ENCODE measurements around the gene PHOX2B.

The PHOX2B gene

GRCh38 chr4:41748571-41749475 lies at the start of gene PHOX2B:
Gene PHOX2B (minus strand): TSS chr4:41748725. CDS start chr4:41748610, 115 bp downstream.
- Histone ChIP-seq H3K9me3 (ENCODE audit: low read length) (no peaks in the 10 kb centered on the region), H3K27ac (ENCODE audit: low read depth, low read length) (no peak within 1 kb of the TSS), H3K36me3 (ENCODE audit: insufficient read depth, low read length) (no peaks in the 10 kb centered on the region), H3K9ac (ENCODE audit: low read length) (no peak within 1 kb of the TSS), H3K4me3 (ENCODE audit: low read depth in 1 of 2, low read length in 2 of 2) (no peak within 1 kb of the TSS), H3K4me1 (ENCODE audit: insufficient read depth, low read length) (no peaks in the 10 kb centered on the region), H3K27me3 (ENCODE audit: control insufficient read depth in 1 of 2, insufficient read depth in 2 of 2, low read length in 2 of 2) (peaks cover 35 to 65% of the 10 kb centered on the region in 2 donors)

DNA sequence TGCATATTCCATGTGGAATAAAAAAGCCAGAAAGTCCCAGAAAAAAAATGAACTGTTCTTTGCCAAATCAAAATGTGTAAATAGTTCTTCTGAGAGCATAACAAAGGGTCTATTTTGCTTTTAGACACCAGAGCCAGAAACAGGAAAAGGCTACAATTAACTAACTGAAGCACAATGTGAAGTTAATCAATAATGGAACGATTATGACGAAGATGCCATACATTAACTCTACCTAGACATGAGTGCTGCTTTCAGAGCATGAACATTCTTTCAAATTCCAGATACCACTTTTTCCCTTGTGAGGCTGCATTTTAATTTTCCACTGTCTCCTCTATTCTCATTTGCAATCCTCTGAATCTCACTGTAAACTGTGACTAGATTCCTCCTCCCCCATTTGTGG lies 48.7 kb upstream of the PHOX2B start:
- no peak overlapping the region for H3K4me3 ChIP-seq (ENCODE audit: low read depth in 1 of 2, low read length in 2 of 2)
- H3K4me1 ChIP-seq (ENCODE audit: insufficient read depth, low read length), result no peaks in the 10 kb centered on the region
- H3K9me3 ChIP-seq (ENCODE audit: low read length), result no peaks in the 10 kb centered on the region
- no peaks in the 10 kb centered on the region for H3K27me3 ChIP-seq (ENCODE audit: control insufficient read depth in 1 of 2, insufficient read depth in 2 of 2, low read length in 2 of 2)
- no peak overlapping the region for H3K27ac ChIP-seq (ENCODE audit: low read depth, low read length)
- no peaks in the 10 kb centered on the region for H3K36me3 ChIP-seq (ENCODE audit: insufficient read depth, low read length)
- no peak overlapping the region for H3K9ac ChIP-seq (ENCODE audit: low read length)

DNA sequence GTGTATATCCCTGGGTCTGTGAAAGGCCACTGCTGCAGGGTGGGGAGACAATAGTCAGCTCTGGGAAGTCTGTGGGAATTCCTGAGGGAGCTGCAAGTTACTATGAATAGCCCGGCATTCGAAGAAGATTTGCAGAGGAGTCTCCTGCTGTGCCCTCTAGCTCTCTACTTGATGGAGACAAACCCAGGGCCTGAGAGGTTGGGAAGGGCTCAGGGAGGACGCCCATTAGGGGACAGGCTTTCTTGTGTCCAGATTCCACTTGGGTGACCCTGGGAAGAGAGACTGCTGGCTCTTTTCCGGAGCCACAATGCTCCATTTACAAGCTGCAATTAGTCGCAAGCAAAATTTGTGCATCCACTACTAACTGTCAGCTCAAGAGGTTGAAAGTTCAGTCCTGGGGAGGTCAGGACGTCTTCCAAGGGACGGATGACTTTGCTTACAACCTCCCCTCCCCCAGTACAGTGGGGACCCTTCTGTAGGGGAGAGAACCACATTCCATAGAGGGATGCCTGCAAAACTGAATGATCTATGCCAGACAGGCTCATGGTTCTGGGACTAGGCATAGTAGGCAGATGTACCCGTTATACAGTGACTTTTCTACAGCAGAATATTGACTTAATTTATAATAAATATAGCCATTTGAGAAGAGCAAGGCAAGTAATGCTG lies 48.2 kb upstream of the PHOX2B start:
- no peak overlapping the region for H3K27ac ChIP-seq (ENCODE audit: low read depth, low read length)
- no peaks in the 10 kb centered on the region for H3K9me3 ChIP-seq (ENCODE audit: low read length)
- no peaks in the 10 kb centered on the region for H3K4me1 ChIP-seq (ENCODE audit: insufficient read depth, low read length)
- H3K4me3 ChIP-seq (ENCODE audit: low read depth in 1 of 2, low read length in 2 of 2), result no peak overlapping the region
- H3K36me3 ChIP-seq (ENCODE audit: insufficient read depth, low read length), result no peaks in the 10 kb centered on the region
- H3K27me3 ChIP-seq (ENCODE audit: control insufficient read depth in 1 of 2, insufficient read depth in 2 of 2, low read length in 2 of 2), result no peaks in the 10 kb centered on the region
- H3K9ac ChIP-seq (ENCODE audit: low read length), result no peak overlapping the region

GRCh38 chr4:41795796-41796385 lies 47.4 kb upstream of the PHOX2B start:
- Histone ChIP-seq H3K9me3 (ENCODE audit: low read length) (no peaks in the 10 kb centered on the region), H3K9ac (ENCODE audit: low read length) (no peak overlapping the region), H3K27me3 (ENCODE audit: control insufficient read depth in 1 of 2, insufficient read depth in 2 of 2, low read length in 2 of 2) (no peaks in the 10 kb centered on the region), H3K4me1 (ENCODE audit: insufficient read depth, low read length) (no peaks in the 10 kb centered on the region), H3K36me3 (ENCODE audit: insufficient read depth, low read length) (no peaks in the 10 kb centered on the region), H3K27ac (ENCODE audit: low read depth, low read length) (no peak overlapping the region), H3K4me3 (ENCODE audit: low read depth in 1 of 2, low read length in 2 of 2) (no peak overlapping the region)

- H3K27me3 ChIP-seq (ENCODE audit: control insufficient read depth in 1 of 2, insufficient read depth in 2 of 2, low read length in 2 of 2), result no peaks in the 10 kb centered on the region
- H3K27ac ChIP-seq (ENCODE audit: low read depth, low read length), result no peak overlapping the region
- H3K9me3 ChIP-seq (ENCODE audit: low read length), result no peaks in the 10 kb centered on the region
- no peaks in the 10 kb centered on the region for H3K36me3 ChIP-seq (ENCODE audit: insufficient read depth, low read length)
- H3K4me1 ChIP-seq (ENCODE audit: insufficient read depth, low read length), result no peaks in the 10 kb centered on the region
- no peak overlapping the region for H3K9ac ChIP-seq (ENCODE audit: low read length)
- no peak overlapping the region for H3K4me3 ChIP-seq (ENCODE audit: low read depth in 1 of 2, low read length in 2 of 2)
Observed at GRCh38 chr4:41792166-41792565, 43.6 kb upstream of the PHOX2B start.

- Histone ChIP-seq H3K9me3 (ENCODE audit: low read length) (no peaks in the 10 kb centered on the region), H3K27ac (ENCODE audit: low read depth, low read length) (no peak overlapping the region), H3K4me1 (ENCODE audit: insufficient read depth, low read length) (no peaks in the 10 kb centered on the region), H3K4me3 (ENCODE audit: low read depth in 1 of 2, low read length in 2 of 2) (no peak overlapping the region), H3K27me3 (ENCODE audit: control insufficient read depth in 1 of 2, insufficient read depth in 2 of 2, low read length in 2 of 2) (no peaks in the 10 kb centered on the region), H3K36me3 (ENCODE audit: insufficient read depth, low read length) (no peaks in the 10 kb centered on the region), H3K9ac (ENCODE audit: low read length) (no peak overlapping the region)
Observed at GRCh38 chr4:41791557-41791956, 43.0 kb upstream of the PHOX2B start.

DNA sequence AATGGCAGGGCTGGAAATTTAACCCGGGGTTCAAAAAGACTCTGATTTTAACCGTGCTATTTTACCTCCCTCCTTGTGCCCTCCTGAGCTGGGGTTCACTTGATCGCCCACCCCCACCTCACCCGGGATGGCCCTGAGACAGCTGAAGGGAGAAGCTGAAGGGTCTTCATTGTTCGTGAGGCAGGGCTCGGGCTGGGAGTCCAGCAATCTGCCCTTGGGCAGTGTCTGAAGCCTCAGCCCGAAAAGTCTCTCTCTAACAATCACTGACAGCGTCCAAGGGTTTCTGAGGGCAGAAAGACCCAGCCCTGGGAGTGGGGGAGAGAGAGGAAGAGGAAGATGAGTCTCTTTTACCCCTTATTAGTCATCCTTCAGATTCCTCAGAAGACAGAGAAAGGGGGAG lies 39.4 kb upstream of the PHOX2B start:
- Histone ChIP-seq H3K4me3 (ENCODE audit: low read depth in 1 of 2, low read length in 2 of 2) (no peak overlapping the region), H3K27ac (ENCODE audit: low read depth, low read length) (no peak overlapping the region), H3K9me3 (ENCODE audit: low read length) (no peaks in the 10 kb centered on the region), H3K36me3 (ENCODE audit: insufficient read depth, low read length) (no peaks in the 10 kb centered on the region), H3K27me3 (ENCODE audit: control insufficient read depth in 1 of 2, insufficient read depth in 2 of 2, low read length in 2 of 2) (no peaks in the 10 kb centered on the region), H3K4me1 (ENCODE audit: insufficient read depth, low read length) (no peaks in the 10 kb centered on the region), H3K9ac (ENCODE audit: low read length) (no peak overlapping the region)

DNA sequence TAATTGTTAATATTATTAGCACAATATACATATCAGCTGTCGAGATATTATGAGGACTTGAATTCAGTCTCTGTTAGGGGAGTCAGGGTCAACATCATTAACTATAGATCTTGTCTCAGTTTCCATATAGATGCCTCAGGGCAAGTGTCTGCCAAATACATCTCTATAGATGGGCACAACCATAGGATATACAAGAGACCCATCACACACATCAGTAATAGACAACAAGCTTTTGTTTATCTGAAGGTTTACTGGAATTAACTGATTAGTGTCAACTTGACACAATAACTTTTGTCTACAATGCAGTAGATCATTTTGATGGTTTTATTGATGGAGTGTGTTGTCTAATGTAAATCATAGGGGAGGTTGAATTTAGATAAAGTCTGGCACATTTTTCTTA lies 37.1 kb upstream of the PHOX2B start:
- Histone ChIP-seq H3K36me3 (ENCODE audit: insufficient read depth, low read length) (no peaks in the 10 kb centered on the region), H3K27ac (ENCODE audit: low read depth, low read length) (no peak overlapping the region), H3K9ac (ENCODE audit: low read length) (no peak overlapping the region), H3K4me3 (ENCODE audit: low read depth in 1 of 2, low read length in 2 of 2) (no peak overlapping the region), H3K9me3 (ENCODE audit: low read length) (no peaks in the 10 kb centered on the region), H3K4me1 (ENCODE audit: insufficient read depth, low read length) (no peaks in the 10 kb centered on the region), H3K27me3 (ENCODE audit: control insufficient read depth in 1 of 2, insufficient read depth in 2 of 2, low read length in 2 of 2) (no peaks in the 10 kb centered on the region)

GRCh38 chr4:41784191-41784979 lies 35.9 kb upstream of the PHOX2B start:
- no peaks in the 10 kb centered on the region for H3K27me3 ChIP-seq (ENCODE audit: control insufficient read depth in 1 of 2, insufficient read depth in 2 of 2, low read length in 2 of 2)
- H3K9ac ChIP-seq (ENCODE audit: low read length), result no peak overlapping the region
- H3K36me3 ChIP-seq (ENCODE audit: insufficient read depth, low read length), result no peaks in the 10 kb centered on the region
- no peak overlapping the region for H3K4me3 ChIP-seq (ENCODE audit: low read depth in 1 of 2, low read length in 2 of 2)
- no peaks in the 10 kb centered on the region for H3K9me3 ChIP-seq (ENCODE audit: low read length)
- H3K27ac ChIP-seq (ENCODE audit: low read depth, low read length), result no peak overlapping the region
- H3K4me1 ChIP-seq (ENCODE audit: insufficient read depth, low read length), result no peaks in the 10 kb centered on the region

DNA sequence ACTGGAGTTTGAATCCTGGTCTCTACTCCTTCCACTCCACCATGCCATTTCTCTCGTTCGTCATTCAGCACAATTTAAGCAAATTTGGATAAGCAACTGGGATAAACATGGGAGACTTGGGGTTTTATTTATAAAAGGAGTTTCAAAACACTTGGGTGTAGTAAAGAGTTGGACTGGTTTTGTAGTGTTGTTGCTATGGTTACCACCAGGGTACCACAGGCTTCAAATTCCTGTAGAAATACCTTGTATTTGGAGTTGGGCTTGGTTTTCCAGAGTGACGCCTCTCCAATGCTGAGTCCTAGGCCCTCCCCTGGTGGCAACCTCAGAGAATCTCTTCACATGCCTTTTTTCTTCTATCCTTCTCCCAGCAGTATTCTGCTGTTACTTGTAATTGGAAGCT lies 27.9 kb upstream of the PHOX2B start:
- Histone ChIP-seq H3K4me3 (ENCODE audit: low read depth in 1 of 2, low read length in 2 of 2) (no peak overlapping the region), H3K4me1 (ENCODE audit: insufficient read depth, low read length) (no peaks in the 10 kb centered on the region), H3K9ac (ENCODE audit: low read length) (no peak overlapping the region), H3K36me3 (ENCODE audit: insufficient read depth, low read length) (no peaks in the 10 kb centered on the region), H3K9me3 (ENCODE audit: low read length) (no peaks in the 10 kb centered on the region), H3K27me3 (ENCODE audit: control insufficient read depth in 1 of 2, insufficient read depth in 2 of 2, low read length in 2 of 2) (no peaks in the 10 kb centered on the region), H3K27ac (ENCODE audit: low read depth, low read length) (no peak overlapping the region)

DNA sequence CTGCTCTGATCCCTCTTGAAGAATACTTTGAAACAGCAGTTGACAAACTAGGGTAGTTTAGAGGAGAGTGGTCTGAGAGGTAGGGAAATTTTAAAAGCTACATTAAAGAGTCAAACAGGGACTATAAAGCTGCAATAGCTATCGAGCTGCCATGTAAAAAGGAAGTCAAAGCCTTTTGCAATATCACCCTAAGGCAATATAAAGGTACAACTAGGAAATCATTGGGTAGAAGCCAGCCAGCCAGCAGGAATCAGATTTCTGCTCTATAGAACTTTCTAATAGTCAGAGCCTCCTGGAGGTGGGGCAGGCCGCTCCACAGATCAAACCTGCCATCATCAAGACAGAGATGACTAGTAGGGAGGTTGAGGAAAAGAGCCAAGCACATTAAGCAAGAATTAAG lies 15.2 kb upstream of the PHOX2B start:
- no peaks in the 10 kb centered on the region for H3K9me3 ChIP-seq (ENCODE audit: low read length)
- H3K4me1 ChIP-seq (ENCODE audit: insufficient read depth, low read length), result no peaks in the 10 kb centered on the region
- H3K27me3 ChIP-seq (ENCODE audit: control insufficient read depth in 1 of 2, insufficient read depth in 2 of 2, low read length in 2 of 2), result no peaks in the 10 kb centered on the region
- H3K9ac ChIP-seq (ENCODE audit: low read length), result no peak overlapping the region
- H3K36me3 ChIP-seq (ENCODE audit: insufficient read depth, low read length), result no peaks in the 10 kb centered on the region
- no peak overlapping the region for H3K27ac ChIP-seq (ENCODE audit: low read depth, low read length)
- no peak overlapping the region for H3K4me3 ChIP-seq (ENCODE audit: low read depth in 1 of 2, low read length in 2 of 2)

Data from muscle layer of colon (tissue), 2 donors.